Spleen (tissue), 11 donors: ENCODE data around the gene TMEM115. TPM values are rescaled to one million over a fixed set of nuclear protein-coding genes. Genes with fewer than 3 reads are reported as not detected.
A peak's percentile ranks its signal among the peaks of the same experiment; 100 is the strongest.

Experiments used
- DNase-seq: peaks from one replicate; pipeline ENCODE4 v3.0.0-alpha.2; 2020
- H3K27ac ChIP-seq, 8 donors: fragments of 200-600 bp; sonication (generic) in 7 of 8; 1 replicate in 4 of 8; 2 replicates in 4 of 8; pipeline versions ENCODE4 v1.5.0 to v1.8.0; 2016 to 2021; ENCODE audit warnings: inconsistent platforms in 4 of 8, mild to moderate bottlenecking in 4 of 8, moderate library complexity in 1 of 8
- H3K27me3 ChIP-seq, 7 donors: fragments of 200-600 bp; sonication (generic) in 6 of 7; replicated peaks in 1 of 7; 1 replicate in 4 of 7; 2 replicates in 3 of 7; pipeline versions ENCODE4 v1.5.0 to v1.8.0; 2016 to 2021; ENCODE audit warnings: inconsistent platforms in 3 of 7, mild to moderate bottlenecking in 1 of 7
- H3K36me3 ChIP-seq, 6 donors: fragments of 200-600 bp; sonication (generic) in 5 of 6; 1 replicate in 4 of 6; 2 replicates in 2 of 6; pipeline versions ENCODE4 v1.5.0 to v1.8.0; 2016 to 2021; ENCODE audit warnings: inconsistent platforms in 2 of 6
- H3K4me1 ChIP-seq, 6 donors: fragments of 200-600 bp; sonication (generic) in 5 of 6; 1 replicate in 3 of 6; 2 replicates in 3 of 6; pipeline versions ENCODE4 v1.5.0 to v1.8.0; 2016 to 2021; ENCODE audit warnings: inconsistent platforms in 3 of 6
- H3K4me3 ChIP-seq, 8 donors: fragments of 200-600 bp; sonication (generic) in 7 of 8; 1 replicate in 4 of 8; 2 replicates in 4 of 8; pipeline versions ENCODE4 v1.5.0 to v1.8.0; 2016 to 2021; ENCODE audit warnings: inconsistent platforms in 4 of 8, mild to moderate bottlenecking in 4 of 8, moderate library complexity in 2 of 8
- H3K9me3 ChIP-seq, 8 donors: fragments of 200-600 bp; sonication (generic) in 7 of 8; 1 replicate in 4 of 8; 2 replicates in 4 of 8; pipeline versions ENCODE4 v1.5.0 to v1.8.0; 2016 to 2021; ENCODE audit warnings: inconsistent platforms in 4 of 8
- CTCF ChIP-seq, 11 experiments: fragments of 200-600 bp in 7 of 11; fragments of 450-650 bp in 4 of 11; sonication (generic) in 4 of 11; IDR thresholded peaks in 8 of 11; conservative IDR thresholded peaks in 3 of 11; 1 replicate in 7 of 11; 2 replicates in 4 of 11; pipeline versions ENCODE4 v1.4.0 to v1.8.0; 2016 to 2021; ENCODE audit warnings: antibody characterized with exemption in 11 of 11, inconsistent platforms in 4 of 11, mild to moderate bottlenecking in 1 of 11
- POLR2A ChIP-seq, 3 donors: fragments of 450-650 bp; IDR thresholded peaks; one replicate each; pipeline ENCODE4 v1.5.1; 2017; ENCODE audit warnings: antibody characterized with exemption in 3 of 3, mild to moderate bottlenecking in 1 of 3
- POLR2AphosphoS5 ChIP-seq, 3 donors: sonication (generic); formaldehyde crosslinking; IDR thresholded peaks; one replicate each; pipeline ENCODE4 v1.5.1; 2017; ENCODE audit warnings: antibody characterized with exemption in 3 of 3
- WGBS, 5 donors: extraction: QIAGEN DNeasy Blood & Tissue Kit in 3 of 5; methylation state at CpG; one replicate each; pipeline versions ENCODE4 v1.1.5 to v1.1.7; 2013 to 2018; 5-methylcytosine and 5-hydroxymethylcytosine counted together
- intact Hi-C: fragments of 100-400 bp; cut with DNase I; formaldehyde crosslinking; loops from one replicate; pipeline ENCODE4 v1.15.0; 2023; ENCODE audit warnings: low total_unique reads
- polyA plus RNA-seq, 3 donors: library from polyadenylated mRNA; stranded (reverse); fragments of 200-250 nt; gene quantifications; one replicate each; pipeline ENCODE4 v1.2.1, GENCODE V29; 2013
- total RNA-seq, 7 donors: library from RNA; depleted of rRNA in 3 of 7; stranded (reverse); fragments of >200 nt in 3 of 7; fragmentation: NEBNext Ultra II Directional in 4 of 7; extraction: Animal tissue kit (Norgen Biotek cat#: 25700) in 4 of 7; gene quantifications; one replicate each; pipeline versions ENCODE4 v1.1.0 to v1.2.1, GENCODE V29; 2016 to 2021
- donor health status: healthy with polysubstance abuse.
- donor health status: DM: no; HTN: no; CAD: no; lungs with moderate emphysema.
- donor health status: DM: no; HTN: no; CAD: no.
- donor health status: Bipolar disorder and iron deficiency.
- donor health status: healthy.
- donor health status: DM: no; HTN: no; CAD: no.
- donor health status: DM: yes; HTN: yes; CAD: no.

Gene TMEM115
- total and polyA plus RNA-seq, 10 donors = 14.0 to 49.2 (median 28.9) TPM

- Histone ChIP-seq H3K9me3 (no peaks in the 10 kb centered on the region), H3K4me3 (peak overlapping the region in 3 of 8 donors; percentile 2 to 83 (median 3)), H3K4me1 (peaks cover 37 to 93% (median 84%) of the 10 kb centered on the region in 6 donors), H3K36me3 (peaks cover 0 to 48% (median 20%) of the 10 kb centered on the region in 6 donors), H3K27ac (peak overlapping the region; percentile 86 to 96 (median 93)), H3K27me3 (no peaks in the 10 kb centered on the region)
- DNase-seq = peak; percentile 90
- WGBS, 5 donors = 35 to 55% (median 52%) methylated on average over 4 of the region's 4 CpGs
- TF ChIP-seq POLR2A (IDR thresholded peaks at IDR 0.05) (no peak), CTCF (IDR thresholded peaks at IDR 0.05 in 8 of 11, conservative IDR thresholded peaks at IDR 0.05 in 3 of 11) (peak; percentile 69 to 93 (median 88)), POLR2AphosphoS5 (IDR thresholded peaks at IDR 0.05) (peak in 2 of 3 donors; percentile 61)
- intact Hi-C loops = loop anchor here (10.0 kb wide), 1 partner anchor 90 kb away; the partner anchor contains the start of gene GNAI2
Measured at GRCh38 chr3:50324351-50325112, 34.8 kb downstream of the TMEM115 start.

GRCh38 chr3:50323614-50324199, 35.6 kb downstream of the TMEM115 start:
- no peaks in the 10 kb centered on the region for H3K27me3 ChIP-seq
- intact Hi-C loops = loop anchor here (10.0 kb wide), 1 partner anchor 89 kb away; the partner anchor contains the start of gene GNAI2
- no peaks in the 10 kb centered on the region for H3K9me3 ChIP-seq
- peak overlapping the region in 5 of 8 donors; percentile 1 to 92 (median 83) for H3K4me3 ChIP-seq
- DNase-seq = peak; percentile 89
- H3K36me3 ChIP-seq = peaks cover 0 to 48% (median 23%) of the 10 kb centered on the region in 6 donors
- 20 to 54% (median 28%) methylated on average over 2 to 5 of the region's 5 CpGs for WGBS, 5 donors
- TF ChIP-seq POLR2AphosphoS5 (IDR thresholded peaks at IDR 0.05) = peak; percentile 88 to 93 (median 90)
- TF ChIP-seq POLR2A (IDR thresholded peaks at IDR 0.05) = no peak
- peak in 5 of 11 experiments; percentile 13 to 40 (median 20) for TF ChIP-seq CTCF (IDR thresholded peaks at IDR 0.05 in 8 of 11, conservative IDR thresholded peaks at IDR 0.05 in 3 of 11)
- H3K4me1 ChIP-seq = peaks cover 39 to 93% (median 88%) of the 10 kb centered on the region in 6 donors
- H3K27ac ChIP-seq = peak overlapping the region; percentile 86 to 96 (median 93)

- TF ChIP-seq POLR2AphosphoS5 (IDR thresholded peaks at IDR 0.05) (no peak), CTCF (IDR thresholded peaks at IDR 0.05 in 8 of 11, conservative IDR thresholded peaks at IDR 0.05 in 3 of 11) (no peak), POLR2A (IDR thresholded peaks at IDR 0.05) (no peak)
- Histone ChIP-seq H3K27ac (peak overlapping the region; percentile 86 to 96 (median 93)), H3K9me3 (no peaks in the 10 kb centered on the region)
Measured at GRCh38 chr3:50323092-50323600, 36.2 kb downstream of the TMEM115 start.

More at GRCh38 chr3:50323092-50323600, 36.2 kb downstream of the TMEM115 start:
- Histone ChIP-seq H3K27me3 (no peaks in the 10 kb centered on the region), H3K36me3 (peaks cover under 1 to 53% (median 28%) of the 10 kb centered on the region in 6 donors), H3K4me1 (peaks cover 34 to 93% (median 88%) of the 10 kb centered on the region in 6 donors), H3K4me3 (peak overlapping the region in 6 of 8 donors; percentile 1 to 92 (median 84))
- DNase-seq = peak; percentile 79
- intact Hi-C loops = loop anchor here (10.0 kb wide), 1 partner anchor 88 kb away; the partner anchor contains the start of gene GNAI2
- 9 to 62% (median 27%) methylated on average over 4 of the region's 4 CpGs for WGBS, 5 donors
